ENCODE data around the gene NEMF. TPM values are rescaled to one million over a fixed set of nuclear protein-coding genes. Genes with fewer than 3 reads are reported as not detected.
"Not testable (repeated sequence)": the region's sequence is repeated elsewhere in the genome, so short reads cannot be mapped to it uniquely, and the experiment has no call there.

The NEMF gene
- total RNA-seq, 2 experiments from 2014 or later: 63.6 to 71.0 TPM

- H3K4me3 Mint-ChIP-seq: no peak overlapping the region
- no peak for DNase-seq
- peaks cover 2% of the 10 kb centered on the region for H3K27me3 Mint-ChIP-seq
- H3K9me3 Mint-ChIP-seq: peaks cover 2% of the 10 kb centered on the region
- no peaks in the 10 kb centered on the region for H3K36me3 Mint-ChIP-seq
- CTCF ChIA-PET: interaction anchor here (0.6 to 8.3 kb wide), 28 partner anchors 10 to 426 kb away, joined by 3 to 179 read pairs (median 11); partner anchors contain the start of genes ARF6, DNAAF2, KLHDC2 and LRR1
- H3K27ac Mint-ChIP-seq: no peak overlapping the region
- POLR2A ChIA-PET: interaction anchor here (0.6 to 6.7 kb wide), 14 partner anchors 8 to 279 kb away, joined by 3 to 83 read pairs (median 12); partner anchors contain the start of genes ARF6, MGAT2, NEMF and RPL36AL
- H3K4me1 Mint-ChIP-seq (ENCODE audit: low read depth): peaks cover 24% of the 10 kb centered on the region
- intact Hi-C loops (cut with micrococcal nuclease): loop anchor here (5.0 kb wide), 1 partner anchor 169 kb away; the partner anchor contains the start of gene KLHDC1
Observed at GRCh38 chr14:49860988-49861698, 8.6 kb upstream of the NEMF start.

GRCh38 chr14:49858383-49858782 lies 5.8 kb upstream of the NEMF start:
- ChIA-PET CTCF (interaction anchor here (0.6 to 1.2 kb wide), 6 partner anchors 9 to 204 kb away, joined by 3 to 6 read pairs (median 4); no protein-coding TSS in a partner anchor), POLR2A (interaction anchor here (0.6 to 1.8 kb wide), 3 partner anchors 143 to 998 kb away, joined by 3 to 6 read pairs (median 3); no protein-coding TSS in a partner anchor)
- Mint-ChIP-seq H3K9me3 (peaks cover 2% of the 10 kb centered on the region), H3K36me3 (no peaks in the 10 kb centered on the region), H3K4me1 (ENCODE audit: low read depth) (peaks cover 33% of the 10 kb centered on the region), H3K4me3 (no peak overlapping the region), H3K27me3 (peaks cover 2% of the 10 kb centered on the region), H3K27ac (peak overlapping the region; percentile 65)
- intact Hi-C loops (cut with micrococcal nuclease): no loop called here
- peak; percentile 38 for DNase-seq

GRCh38 chr14:49857427-49858003 lies 4.9 kb upstream of the NEMF start:
- no peak for DNase-seq
- Mint-ChIP-seq H3K27me3 (no peaks in the 10 kb centered on the region), H3K4me3 (no peak overlapping the region), H3K4me1 (ENCODE audit: low read depth) (peaks cover 36% of the 10 kb centered on the region), H3K27ac (peak overlapping the region; percentile 54), H3K36me3 (no peaks in the 10 kb centered on the region), H3K9me3 (no peaks in the 10 kb centered on the region)
- ChIA-PET CTCF (interaction anchor here (0.5 to 1.2 kb wide), 3 partner anchors 16 to 244 kb away, joined by 3 to 4 read pairs (median 3); no protein-coding TSS in a partner anchor), POLR2A (no interaction called here)
- intact Hi-C loops (cut with micrococcal nuclease): no loop called here

GRCh38 chr14:49853572-49854375 lies 1.2 kb upstream of the NEMF start:
- peaks cover 47% of the 10 kb centered on the region for H3K4me1 Mint-ChIP-seq (ENCODE audit: low read depth)
- ChIA-PET CTCF (interaction anchor here (0.6 to 6.5 kb wide), 16 partner anchors 10 to 467 kb away, joined by 3 to 179 read pairs (median 4); partner anchors contain the start of gene VCPKMT), POLR2A (interaction anchor here (0.6 to 3.9 kb wide), 7 partner anchors 9 to 251 kb away, joined by 3 to 38 read pairs (median 5); partner anchors contain the start of gene KLHDC2)
- no peaks in the 10 kb centered on the region for H3K27me3 Mint-ChIP-seq
- H3K36me3 Mint-ChIP-seq: peaks cover 19% of the 10 kb centered on the region
- intact Hi-C loops (cut with micrococcal nuclease): loop anchor here (1.0 to 5.0 kb wide), 6 partner anchors 9 to 679 kb away; partner anchors contain the start of genes KLHDC2, MAP4K5 and POLE2
- peak; percentile 80 for DNase-seq
- H3K4me3 Mint-ChIP-seq: peak overlapping the region; percentile 98
- peak overlapping the region; percentile 95 for H3K27ac Mint-ChIP-seq
- H3K9me3 Mint-ChIP-seq: no peaks in the 10 kb centered on the region

- peak overlapping the region; percentile 95 for H3K27ac Mint-ChIP-seq
- peaks cover 42% of the 10 kb centered on the region for H3K4me1 Mint-ChIP-seq (ENCODE audit: low read depth)
- H3K27me3 Mint-ChIP-seq: no peaks in the 10 kb centered on the region
- H3K36me3 Mint-ChIP-seq: peaks cover 19% of the 10 kb centered on the region
- ChIA-PET POLR2A (interaction anchor here (0.6 to 3.9 kb wide), 14 partner anchors 9 to 232 kb away, joined by 3 to 38 read pairs (median 4); partner anchors contain the start of genes DNAAF2, KLHDC2, MGAT2 and RPL36AL), CTCF (interaction anchor here (0.7 to 6.5 kb wide), 39 partner anchors 10 to 468 kb away, joined by 3 to 179 read pairs (median 5); partner anchors contain the start of genes DNAAF2, MGAT2, POLE2 and RPL36AL)
- no peak for DNase-seq
- no peaks in the 10 kb centered on the region for H3K9me3 Mint-ChIP-seq
- peak overlapping the region; percentile 98 for H3K4me3 Mint-ChIP-seq
- intact Hi-C loops (cut with micrococcal nuclease): loop anchor here (1.0 to 5.0 kb wide), 6 partner anchors 9 to 680 kb away; partner anchors contain the start of genes KLHDC2, MAP4K5 and POLE2
Observed at GRCh38 chr14:49853158-49853477, 530 bp upstream of the NEMF start.

GRCh38 chr14:49851813-49852212 lies 775 bp downstream of the NEMF start:
- peak overlapping the region; percentile 98 for H3K4me3 Mint-ChIP-seq
- no peak for DNase-seq
- H3K27ac Mint-ChIP-seq: peak overlapping the region; percentile 95
- ChIA-PET CTCF (interaction anchor here (0.6 to 6.5 kb wide), 45 partner anchors 12 to 460 kb away, joined by 3 to 179 read pairs (median 5); partner anchors contain the start of genes DMAC2L, DNAAF2, KLHDC2 and L2HGDH), POLR2A (interaction anchor here (0.7 to 3.9 kb wide), 18 partner anchors 11 to 460 kb away, joined by 3 to 38 read pairs (median 5); partner anchors contain the start of genes ARF6, DNAAF2, KLHDC2 and MGAT2)
- H3K9me3 Mint-ChIP-seq: no peaks in the 10 kb centered on the region
- peaks cover 38% of the 10 kb centered on the region for H3K4me1 Mint-ChIP-seq (ENCODE audit: low read depth)
- H3K36me3 Mint-ChIP-seq: peaks cover 19% of the 10 kb centered on the region
- intact Hi-C loops (cut with micrococcal nuclease): loop anchor here (2.0 to 5.0 kb wide), 3 partner anchors 83 to 681 kb away; partner anchors contain the start of genes KLHDC2, MAP4K5 and POLE2
- H3K27me3 Mint-ChIP-seq: no peaks in the 10 kb centered on the region

- CTCF ChIA-PET: interaction anchor here (0.6 to 6.5 kb wide), 4 partner anchors 9 to 727 kb away, joined by 3 to 179 read pairs (median 4); no protein-coding TSS in a partner anchor
- intact Hi-C loops (cut with micrococcal nuclease): no loop called here
- no peak for DNase-seq
- H3K4me3 Mint-ChIP-seq: no peak overlapping the region
- no peaks in the 10 kb centered on the region for H3K27me3 Mint-ChIP-seq
- H3K4me1 Mint-ChIP-seq (ENCODE audit: low read depth): peaks cover 37% of the 10 kb centered on the region
- peaks cover 24% of the 10 kb centered on the region for H3K36me3 Mint-ChIP-seq
- POLR2A ChIA-PET: interaction anchor here (1.4 kb wide), 1 partner anchor 12 kb away, joined by 5 read pairs; no protein-coding TSS in a partner anchor
- no peaks in the 10 kb centered on the region for H3K9me3 Mint-ChIP-seq
- H3K27ac Mint-ChIP-seq: peak overlapping the region; percentile 13
Observed at GRCh38 chr14:49849213-49849847, 3.3 kb downstream of the NEMF start.

GRCh38 chr14:49828640-49829039 lies 23.9 kb downstream of the NEMF start:
- intact Hi-C loops (cut with micrococcal nuclease): no loop called here
- DNase-seq: no peak
- Mint-ChIP-seq H3K4me1 (ENCODE audit: low read depth) (peaks cover 2% of the 10 kb centered on the region), H3K27ac (no peak overlapping the region), H3K9me3 (no peaks in the 10 kb centered on the region), H3K4me3 (no peak overlapping the region), H3K36me3 (peaks cover 43% of the 10 kb centered on the region), H3K27me3 (no peaks in the 10 kb centered on the region)
- ChIA-PET CTCF (interaction anchor here (0.8 to 2.2 kb wide), 4 partner anchors 11 to 194 kb away, joined by 3 to 13 read pairs (median 6); partner anchors contain the start of genes DNAAF2 and NEMF), POLR2A (no interaction called here)

GRCh38 chr14:49820176-49820575 lies 32.4 kb downstream of the NEMF start:
- no peak overlapping the region for H3K4me3 Mint-ChIP-seq
- POLR2A ChIA-PET: no interaction called here
- CTCF ChIA-PET: no interaction called here
- no peaks in the 10 kb centered on the region for H3K4me1 Mint-ChIP-seq (ENCODE audit: low read depth)
- H3K36me3 Mint-ChIP-seq: peaks cover 60% of the 10 kb centered on the region
- peaks cover 9% of the 10 kb centered on the region for H3K9me3 Mint-ChIP-seq
- no peaks in the 10 kb centered on the region for H3K27me3 Mint-ChIP-seq
- DNase-seq: no peak
- intact Hi-C loops (cut with micrococcal nuclease): no loop called here
- no peak overlapping the region for H3K27ac Mint-ChIP-seq

GRCh38 chr14:49816844-49817243 lies 35.7 kb downstream of the NEMF start:
- DNase-seq: no peak
- Mint-ChIP-seq H3K4me3 (no peak overlapping the region), H3K9me3 (peaks cover 9% of the 10 kb centered on the region), H3K27ac (no peak overlapping the region), H3K27me3 (no peaks in the 10 kb centered on the region), H3K4me1 (ENCODE audit: low read depth) (no peaks in the 10 kb centered on the region), H3K36me3 (peaks cover 72% of the 10 kb centered on the region)
- ChIA-PET POLR2A (no interaction called here), CTCF (no interaction called here)
- intact Hi-C loops (cut with micrococcal nuclease): no loop called here

- DNase-seq; intact Hi-C loops (cut with micrococcal nuclease); H3K27ac Mint-ChIP-seq; H3K4me3 Mint-ChIP-seq; H3K4me1 Mint-ChIP-seq (ENCODE audit: low read depth); H3K9me3 Mint-ChIP-seq; H3K27me3 Mint-ChIP-seq; CTCF ChIA-PET: not testable (repeated sequence)
- POLR2A ChIA-PET: interaction anchor here (1.8 kb wide), 1 partner anchor 36 kb away, joined by 3 read pairs; the partner anchor contains the start of gene NEMF
- peaks cover 74% of the 10 kb centered on the region for H3K36me3 Mint-ChIP-seq
Observed at GRCh38 chr14:49816118-49816517, 36.5 kb downstream of the NEMF start.

Data from activated CD4-positive, alpha-beta memory T cell treated with anti-CD3 and anti-CD28 coated beads for 36 hours (primary cell).